A673 (cell line): ENCODE results near the gene KCNE4.

Experiments
- CTCF ChIP-seq: fragments of 300-800, 200-600 bp; sonication (generic); conservative IDR thresholded peaks from 2 replicates; pipeline ENCODE4 v1.5.1; 2017; ENCODE audit warnings: low read depth, mild to moderate bottlenecking, antibody characterized with exemption, low read length, moderate library complexity, mixed read lengths
- EZH2 ChIP-seq: fragments of 200-600 bp; sonication (generic); IDR thresholded peaks from 2 replicates; pipeline ENCODE4 v1.6.1; 2017; ENCODE audit warnings: borderline replicate concordance, low read depth, mild to moderate bottlenecking, mixed read lengths, antibody characterized with exemption, low read length; ENCODE audit not compliant: poor library complexity, severe bottlenecking

- TF ChIP-seq CTCF (no peak), EZH2 (no peak)
Measured at GRCh38 chr2:223082706-223083105, 30.7 kb downstream of the KCNE4 start.
